SH-SY5Y (cell line): ENCODE measurements around the gene TLR9.

Experiments used
- GATA2 ChIP-seq: IDR thresholded peaks from 2 replicates; pipeline ENCODE4 v1.6.1; 2011; ENCODE audit warnings: mild to moderate bottlenecking, low read depth, low read length
- GATA3 ChIP-seq: IDR thresholded peaks from 2 replicates; pipeline ENCODE4 v1.6.1; 2011; ENCODE audit warnings: low read depth, mild to moderate bottlenecking, low read length, moderate library complexity

The TLR9 gene

GRCh38 chr3:52188556-52188955 lies 36.9 kb downstream of the TLR9 start:
- no peak for TF ChIP-seq GATA3
- no peak for TF ChIP-seq GATA2

GRCh38 chr3:52186729-52187128 lies 38.7 kb downstream of the TLR9 start:
- no peak for TF ChIP-seq GATA2
- TF ChIP-seq GATA3, result no peak

GRCh38 chr3:52185837-52186236 lies 39.6 kb downstream of the TLR9 start:
- TF ChIP-seq GATA2 (no peak), GATA3 (no peak)

GRCh38 chr3:52185311-52185710 lies 40.1 kb downstream of the TLR9 start:
- TF ChIP-seq GATA3 (no peak), GATA2 (no peak)

GRCh38 chr3:52184690-52185089 lies 40.8 kb downstream of the TLR9 start:
- TF ChIP-seq GATA3, result no peak

- TF ChIP-seq GATA3, result no peak
- TF ChIP-seq GATA2, result no peak
Observed at GRCh38 chr3:52183786-52184445, 41.5 kb downstream of the TLR9 start.

GRCh38 chr3:52182691-52183090 lies 42.8 kb downstream of the TLR9 start:
- no peak for TF ChIP-seq GATA2
- no peak for TF ChIP-seq GATA3

GRCh38 chr3:52182196-52182595 lies 43.2 kb downstream of the TLR9 start:
- no peak for TF ChIP-seq GATA2
- TF ChIP-seq GATA3, result no peak

- TF ChIP-seq GATA3 (no peak), GATA2 (no peak)
Observed at GRCh38 chr3:52181543-52181942, 43.9 kb downstream of the TLR9 start.

GRCh38 chr3:52178537-52178936 lies 46.9 kb downstream of the TLR9 start:
- no peak for TF ChIP-seq GATA3
- no peak for TF ChIP-seq GATA2

- TF ChIP-seq GATA3 (no peak), GATA2 (no peak)
Observed at GRCh38 chr3:52177701-52178042, 47.8 kb downstream of the TLR9 start.

GRCh38 chr3:52176951-52177700 lies 48.3 kb downstream of the TLR9 start:
- TF ChIP-seq GATA2 (no peak), GATA3 (no peak)

GRCh38 chr3:52176180-52176752 lies 49.2 kb downstream of the TLR9 start:
- no peak for TF ChIP-seq GATA2
- no peak for TF ChIP-seq GATA3

GRCh38 chr3:52175416-52176179 lies 49.8 kb downstream of the TLR9 start:
- no peak for TF ChIP-seq GATA2
- no peak for TF ChIP-seq GATA3
